HG03342 (cell line): ENCODE measurements around the gene RALGPS1.

Experiments used
- ATAC-seq: cut with Tn5 transposase; IDR thresholded peaks from one replicate; pipeline ENCODE4 v1.9.1; 2021; ENCODE audit warnings: mild to moderate bottlenecking, moderate library complexity; ENCODE audit not compliant: unreplicated experiment

RALGPS1 gene

GRCh38 chr9:126955811-126956210, 41.2 kb downstream of the RALGPS1 start:
- no peak for ATAC-seq

DNA sequence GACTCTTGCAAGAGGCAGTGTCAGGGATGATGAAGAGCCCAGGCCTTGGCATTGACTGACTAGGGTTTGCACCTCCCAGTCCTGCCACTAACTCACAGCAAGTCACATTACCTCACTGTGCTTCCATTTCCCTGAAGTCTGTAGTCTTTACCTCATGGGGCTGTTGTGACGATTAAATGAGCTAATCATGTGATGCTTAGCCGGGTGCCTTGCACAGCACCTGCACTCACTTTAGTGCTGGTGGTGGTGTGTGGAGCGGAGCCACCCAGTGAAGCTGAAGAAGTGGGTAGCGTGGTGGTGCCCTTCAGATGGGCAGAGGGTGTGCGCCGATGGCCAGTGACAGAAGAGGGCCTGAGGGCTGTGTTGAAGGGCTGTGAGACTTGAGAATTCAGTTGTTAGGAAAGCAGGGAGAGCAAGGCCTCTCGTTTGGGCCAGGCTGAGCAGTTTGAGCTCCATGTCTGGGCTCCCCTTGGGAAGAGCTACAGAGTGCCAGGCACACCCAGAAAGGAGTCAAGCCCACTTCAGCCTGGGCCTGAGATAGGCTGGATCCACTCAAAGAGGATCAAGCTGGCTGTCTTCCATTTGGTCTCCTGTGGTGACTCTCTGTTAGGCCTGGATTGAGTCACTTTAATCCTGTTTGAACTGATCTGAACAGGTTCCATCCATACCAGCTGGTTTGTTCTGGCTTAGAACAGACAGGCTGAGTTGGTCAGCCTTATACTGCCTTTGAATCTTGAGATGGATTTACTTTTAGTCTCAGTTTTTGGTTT, 42.5 kb downstream of the RALGPS1 start:
- no peak for ATAC-seq

DNA sequence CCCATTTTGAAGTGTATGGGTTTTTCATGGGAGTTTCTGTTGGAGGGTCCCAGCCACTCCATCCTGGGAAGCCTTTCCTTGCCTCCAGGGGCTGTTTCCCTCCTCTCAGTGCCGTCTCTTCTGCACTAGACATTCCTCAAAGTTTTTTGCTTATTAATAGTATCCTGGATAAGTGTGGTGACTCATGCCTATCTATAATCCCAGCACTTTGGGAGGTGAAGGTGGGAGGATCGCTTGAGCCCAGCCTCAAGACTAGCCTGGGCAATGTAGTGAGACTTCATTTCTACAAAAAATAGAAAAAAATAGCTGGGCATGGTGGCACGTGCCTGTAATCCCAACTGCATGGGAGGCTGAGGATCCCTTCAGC, 43.1 kb downstream of the RALGPS1 start:
- no peak for ATAC-seq

DNA sequence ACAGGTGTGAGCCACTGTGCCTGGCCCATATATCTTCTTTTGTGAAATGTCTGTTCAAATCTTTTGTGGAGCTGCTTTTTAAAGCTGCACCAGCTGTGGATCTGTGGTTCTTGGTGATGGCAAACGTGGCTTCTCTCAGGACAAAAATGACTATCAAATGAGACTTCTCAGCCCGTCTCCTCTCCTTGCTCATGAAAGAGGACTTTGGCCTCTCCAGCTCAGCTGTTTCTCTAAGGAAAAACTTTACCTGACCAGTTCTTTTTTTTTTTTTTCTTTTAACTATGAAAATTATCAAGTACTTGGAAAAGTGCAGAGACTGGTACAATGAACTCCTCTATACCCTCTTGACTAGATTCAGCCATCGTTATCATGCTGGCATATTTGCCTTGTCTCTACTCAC, 44.8 kb downstream of the RALGPS1 start:
- ATAC-seq, result no peak

DNA sequence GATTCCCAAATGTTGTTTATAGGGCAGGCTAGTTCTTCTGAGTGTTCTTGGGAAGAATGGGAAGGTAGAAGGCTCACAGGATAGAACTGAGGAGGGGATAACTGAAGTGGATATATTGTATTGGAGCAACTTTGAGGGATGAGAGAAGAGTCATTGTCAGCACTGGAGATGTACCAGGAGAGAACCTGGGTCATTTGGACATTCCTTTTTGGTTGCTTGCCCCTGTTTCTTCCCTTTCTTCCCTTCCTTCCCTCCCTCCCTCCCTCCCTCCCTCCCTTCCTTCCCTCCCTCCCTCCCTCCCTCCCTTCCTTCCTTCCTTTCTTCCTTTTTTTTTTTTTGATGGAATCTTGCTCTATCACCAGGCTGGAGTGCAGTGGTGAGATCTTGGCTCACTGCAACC, 45.3 kb downstream of the RALGPS1 start:
- ATAC-seq, result no peak

- ATAC-seq, result no peak
These were observed 47.8 kb downstream of the RALGPS1 start for GRCh38 chr9:126962336-126962735.

DNA sequence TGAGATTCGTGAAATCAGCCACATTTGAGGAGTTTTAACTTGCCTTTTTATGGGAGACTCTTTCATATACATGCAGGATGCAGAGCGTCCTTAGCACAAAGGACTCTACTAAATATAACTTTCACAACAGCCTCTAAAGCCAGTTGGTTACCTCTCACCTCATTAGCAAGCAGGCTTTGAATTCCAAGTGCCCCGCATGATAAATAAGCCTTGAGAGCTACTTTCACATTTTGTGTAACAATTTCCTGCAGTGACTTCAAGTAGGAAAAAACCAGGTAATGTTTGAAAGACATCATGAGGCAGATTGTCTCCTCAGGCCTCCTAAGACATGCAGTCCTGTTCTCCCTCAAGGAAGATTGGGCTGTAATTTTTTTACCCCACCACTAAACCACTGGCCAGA, 50.5 kb downstream of the RALGPS1 start:
- ATAC-seq, result no peak

- no peak for ATAC-seq
These were observed 51.2 kb downstream of the RALGPS1 start for GRCh38 chr9:126965541-126966428.

GRCh38 chr9:126971261-126971660, 56.7 kb downstream of the RALGPS1 start:
- no peak for ATAC-seq

GRCh38 chr9:126973651-126974529, 59.3 kb downstream of the RALGPS1 start:
- ATAC-seq, result no peak

GRCh38 chr9:126974594-126974993, 60.0 kb downstream of the RALGPS1 start:
- ATAC-seq, result no peak

DNA sequence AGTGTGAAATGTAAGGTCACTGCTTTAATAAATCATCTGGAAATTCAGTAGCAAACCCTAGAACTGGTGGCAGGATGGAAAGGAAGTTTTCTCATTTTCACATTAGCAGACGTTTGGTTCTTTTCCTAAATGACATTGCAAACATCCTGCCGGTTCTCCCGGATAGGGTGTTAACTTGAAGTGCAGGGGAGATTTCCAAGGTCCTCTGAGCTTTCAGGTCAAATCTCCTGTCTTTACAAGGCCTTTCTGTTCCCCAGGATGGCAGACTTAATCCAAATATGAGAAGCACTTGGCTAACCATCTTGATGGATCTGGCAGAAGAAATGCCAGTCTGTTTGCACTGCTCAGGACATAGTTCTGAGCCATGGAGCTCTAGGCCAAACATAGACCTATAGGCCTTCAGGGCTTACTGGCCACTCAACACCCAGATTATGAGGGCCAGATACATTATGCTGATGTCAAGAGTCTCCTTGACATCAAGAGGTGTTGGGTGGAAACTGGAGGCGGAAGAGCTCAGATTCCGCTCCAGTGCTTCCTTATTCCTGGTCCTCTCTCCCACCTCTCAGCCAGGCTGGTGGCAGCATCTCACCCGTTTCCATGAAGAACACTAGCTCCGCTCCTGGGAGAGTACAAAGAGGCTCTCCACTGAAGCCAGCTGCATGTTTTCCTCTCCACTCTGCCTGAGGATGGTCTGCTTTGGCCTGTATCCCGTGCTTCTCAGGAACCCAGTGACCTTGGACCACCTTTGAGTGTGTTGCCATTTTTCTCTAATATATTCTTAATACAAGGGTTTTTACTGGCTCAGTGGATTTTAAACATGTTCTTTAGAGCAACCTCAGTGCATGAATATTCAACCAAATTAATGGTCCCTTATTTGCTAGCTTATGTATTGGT, 61.0 kb downstream of the RALGPS1 start:
- no peak for ATAC-seq

DNA sequence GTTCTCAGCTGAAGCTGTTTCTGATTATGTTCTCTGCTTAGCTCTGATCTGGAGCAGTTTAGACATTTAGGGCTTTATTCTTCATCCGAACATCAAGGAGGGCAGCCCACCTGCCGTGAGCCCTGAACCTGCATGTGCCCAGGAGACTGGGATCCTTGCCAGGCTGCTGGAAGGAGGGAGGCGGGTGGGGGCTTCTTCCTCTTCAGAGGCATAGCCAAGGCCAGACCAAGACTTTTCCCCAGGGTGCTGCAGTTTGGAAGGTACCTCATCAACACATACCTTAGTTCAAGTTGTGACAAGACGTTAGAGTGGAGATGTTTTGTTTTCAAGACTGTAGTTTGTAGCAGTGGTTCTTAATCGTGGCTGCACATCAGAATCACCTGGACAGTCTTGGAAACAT, 64.9 kb downstream of the RALGPS1 start:
- ATAC-seq, result no peak

- no peak for ATAC-seq
These were observed 65.6 kb downstream of the RALGPS1 start for GRCh38 chr9:126980231-126980630.

DNA sequence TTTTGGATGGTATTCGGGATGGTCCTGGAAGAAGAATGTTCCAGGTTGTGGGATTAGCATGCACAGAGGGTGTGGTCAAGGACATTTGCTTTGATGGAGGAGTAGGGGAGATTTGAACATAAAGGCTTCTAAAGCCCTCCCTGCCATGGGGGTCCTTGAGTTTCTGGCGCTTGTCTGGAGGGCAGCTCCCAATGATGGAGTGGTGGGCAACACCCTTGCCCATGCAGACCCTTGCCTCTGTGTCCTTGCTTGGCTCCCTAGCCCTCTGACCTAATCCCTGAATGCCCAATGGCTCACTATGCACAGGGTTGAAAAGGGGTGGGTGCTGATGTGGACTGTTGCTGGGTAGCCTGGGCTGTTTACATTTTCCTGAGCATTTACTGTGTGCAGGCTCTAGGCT, 66.6 kb downstream of the RALGPS1 start:
- no peak for ATAC-seq

DNA sequence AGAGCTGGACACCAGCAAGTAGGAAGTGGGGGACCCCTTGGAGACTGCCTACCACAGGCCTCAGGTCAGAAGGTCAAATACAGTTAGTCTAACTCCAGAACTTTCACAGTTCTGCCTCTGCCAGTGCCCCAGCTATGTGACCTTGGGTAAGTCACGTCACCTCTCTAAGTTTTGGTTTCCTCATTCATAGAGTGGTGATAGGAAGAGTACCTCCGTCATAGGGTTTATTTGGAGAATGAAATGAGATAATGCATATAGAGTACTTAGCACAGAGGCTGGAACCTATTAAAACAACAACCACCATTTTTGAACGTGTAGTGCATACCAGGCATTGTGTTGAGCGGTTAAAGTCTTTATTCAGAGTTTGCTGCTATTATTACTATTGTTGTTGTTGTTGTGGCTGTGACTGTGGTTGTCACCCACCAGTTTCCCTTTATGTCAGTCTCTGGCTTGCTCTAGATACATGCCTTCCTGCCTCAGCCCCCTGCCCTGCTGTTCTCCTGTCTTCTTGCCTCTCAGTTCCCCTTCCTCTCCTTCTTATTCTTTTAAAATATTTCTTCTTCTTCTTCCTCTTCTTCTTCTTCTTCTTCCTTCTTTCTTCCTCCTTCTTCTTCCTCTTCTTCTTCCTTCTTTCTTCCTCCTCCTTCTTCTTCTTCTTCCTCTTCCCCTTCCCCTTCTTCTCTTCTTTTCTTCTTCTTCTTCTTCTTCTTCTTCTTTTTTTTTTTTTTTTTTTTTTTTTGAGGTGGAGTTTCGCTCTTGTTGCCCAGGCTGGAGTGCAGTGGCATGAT, 67.8 kb downstream of the RALGPS1 start:
- ATAC-seq, result no peak

GRCh38 chr9:126983767-126984166, 69.2 kb downstream of the RALGPS1 start:
- ATAC-seq, result no peak

DNA sequence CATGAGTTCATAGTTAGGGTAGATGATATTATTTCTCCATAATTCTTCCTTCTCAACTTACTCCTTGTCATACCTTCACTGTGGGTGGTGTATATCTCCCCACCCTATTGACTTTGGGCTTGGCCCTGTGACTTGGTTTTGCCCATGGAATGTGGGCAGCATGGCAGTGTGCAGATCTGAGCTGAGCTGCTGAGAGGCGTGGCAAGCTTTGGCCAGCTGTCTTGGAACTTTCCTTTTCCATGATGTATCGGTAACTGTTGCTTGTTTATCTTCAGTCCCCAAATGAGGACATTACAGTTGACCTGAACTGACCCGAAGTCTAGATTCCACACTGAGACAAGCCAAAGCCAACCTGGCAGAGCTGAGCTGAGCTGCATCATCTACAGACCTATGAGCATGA, 70.4 kb downstream of the RALGPS1 start:
- no peak for ATAC-seq

GRCh38 chr9:126985870-126986498, 71.4 kb downstream of the RALGPS1 start:
- ATAC-seq, result no peak
